Naive B cell (primary cell): Measurements from ENCODE around the gene PDCD1. TPM values are rescaled to one million over a fixed set of nuclear protein-coding genes. Genes with fewer than 3 reads are reported as not detected.

Experiments
- ATAC-seq, 2 donors: fragments of 150-1000 bp; cut with Tn5 transposase; 2 replicates each; pipeline ENCODE4 v1.10.0; 2021; ENCODE audit warnings: low read depth in 2 of 2, mild to moderate bottlenecking in 2 of 2, moderate library complexity in 2 of 2
- DNase-seq: peaks from one replicate; pipeline ENCODE4 v3.0.0; 2022
- H3K27ac Mint-ChIP-seq, 6 donors: one replicate each; pipeline ENCODE4 v1.8.0; 2020 to 2022; ENCODE audit warnings: mild to moderate bottlenecking in 6 of 6, mixed read lengths in 6 of 6, moderate library complexity in 5 of 6, inconsistent platforms in 2 of 6
- H3K27me3 Mint-ChIP-seq, 3 donors: one replicate each; pipeline ENCODE4 v1.8.0; 2021 to 2022; ENCODE audit warnings: mixed read lengths in 3 of 3, mild to moderate bottlenecking in 1 of 3
- H3K36me3 Mint-ChIP-seq, 2 donors: one replicate each; pipeline ENCODE4 v1.8.0; 2020 to 2022; ENCODE audit warnings: mixed read lengths in 2 of 2, inconsistent platforms in 1 of 2, mild to moderate bottlenecking in 1 of 2
- H3K4me1 Mint-ChIP-seq, 3 donors: one replicate each; pipeline ENCODE4 v1.8.0; 2020 to 2022; ENCODE audit warnings: mixed read lengths in 3 of 3, inconsistent platforms in 1 of 3, mild to moderate bottlenecking in 1 of 3, moderate library complexity in 1 of 3
- H3K4me3 Mint-ChIP-seq, 8 donors: one replicate each; pipeline ENCODE4 v1.8.0; 2020 to 2022; ENCODE audit warnings: mild to moderate bottlenecking in 8 of 8, mixed read lengths in 8 of 8, moderate library complexity in 8 of 8, inconsistent platforms in 2 of 8
- H3K9me3 Mint-ChIP-seq, 7 donors: one replicate each; pipeline ENCODE4 v1.8.0; 2020 to 2022; ENCODE audit warnings: mixed read lengths in 7 of 7, mild to moderate bottlenecking in 5 of 7, inconsistent platforms in 2 of 7, moderate library complexity in 1 of 7
- polyA plus RNA-seq, 6 donors: library from polyadenylated mRNA; unstranded; fragments of 300-500 nt; fragmentation: Illumina TruSeq; gene quantifications; one replicate each; pipeline ENCODE4 v1.2.3, GENCODE V29; 2021; ENCODE audit warnings: low read depth in 6 of 6

PDCD1 gene
- polyA plus RNA-seq, 6 donors from 2014 or later = not detected

DNA sequence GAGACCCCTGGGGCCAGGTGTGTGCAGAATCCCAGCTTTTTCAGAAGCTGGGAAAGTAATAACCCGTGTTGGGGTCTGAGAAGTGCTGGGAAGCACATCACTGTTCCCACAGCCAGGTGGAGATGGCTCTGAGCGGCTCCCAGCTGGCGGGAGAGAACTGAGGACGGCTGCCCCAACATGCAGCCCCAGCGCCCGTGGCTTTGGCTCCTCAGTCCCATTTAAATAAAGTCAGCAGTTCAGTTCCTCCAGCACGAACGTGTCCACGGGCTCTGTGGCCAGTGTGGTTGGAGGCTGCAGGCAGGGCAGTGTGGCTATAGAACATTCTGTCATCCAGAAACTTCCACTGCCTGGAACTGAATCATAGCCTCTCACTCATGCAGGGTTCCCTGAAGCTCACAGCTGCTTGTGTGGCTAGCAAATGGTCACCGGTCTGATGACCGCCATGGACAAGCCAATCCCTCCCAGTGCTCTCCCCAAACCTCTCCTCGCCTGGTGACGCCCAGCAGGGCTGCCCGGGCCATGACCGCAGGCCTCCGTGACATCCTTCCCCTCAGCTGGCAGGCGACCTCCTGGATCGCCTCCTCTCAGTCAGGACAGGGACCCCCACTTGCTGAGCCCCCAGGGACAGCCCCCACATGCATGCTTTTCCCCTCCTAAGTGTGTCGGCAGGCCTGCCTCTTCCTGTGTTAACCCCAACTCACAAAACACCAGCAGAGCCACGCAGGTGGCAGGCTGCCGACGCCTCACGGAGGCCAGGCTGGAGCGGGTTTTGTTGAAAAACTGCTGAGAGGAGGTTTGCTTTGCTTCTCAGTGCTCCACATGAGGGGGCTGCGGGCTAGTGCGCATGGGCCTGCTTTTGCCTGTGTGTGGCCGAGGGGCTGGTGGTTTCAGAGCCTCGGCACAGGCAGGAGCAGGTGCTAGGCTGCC is 12.2 kb upstream of the PDCD1 start:
- Mint-ChIP-seq H3K4me3 (peak overlapping the region in 1 of 8 donors; percentile 49), H3K27ac (peak overlapping the region in 3 of 6 donors; percentile 9 to 66 (median 62)), H3K36me3 (peaks cover 0 to 2% of the 10 kb centered on the region in 2 donors), H3K27me3 (peaks cover 4 to 15% (median 10%) of the 10 kb centered on the region in 3 donors), H3K9me3 (peaks cover 0 to 4% (median 0%) of the 10 kb centered on the region in 7 donors), H3K4me1 (peaks cover 17 to 19% (median 18%) of the 10 kb centered on the region in 3 donors)
- DNase-seq (no peak), ATAC-seq (peak; percentile 34 to 54)

DNA sequence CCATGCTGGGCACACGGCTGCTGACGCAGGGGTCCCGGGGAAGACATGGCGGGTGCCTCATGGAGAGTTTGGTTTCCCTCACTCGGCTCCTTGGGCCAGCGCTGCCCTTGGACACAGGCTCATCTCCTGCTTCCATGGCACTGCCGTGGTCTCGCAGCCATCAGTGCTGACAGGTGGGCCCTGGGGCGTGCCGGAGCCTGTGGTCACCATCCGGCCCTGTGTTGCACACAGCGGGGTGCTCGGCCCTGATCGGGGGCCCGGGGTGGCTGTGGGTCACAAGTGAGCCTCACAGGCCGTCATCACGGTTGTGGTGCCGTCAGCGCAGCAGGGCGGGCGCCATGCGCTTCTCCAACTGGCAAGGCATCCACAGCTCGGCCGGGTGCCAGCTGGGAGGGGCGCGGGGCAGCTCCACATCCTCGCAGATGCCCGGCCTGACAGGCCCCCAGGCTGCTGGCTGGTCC is 11.4 kb upstream of the PDCD1 start:
- Mint-ChIP-seq H3K27ac (no peak overlapping the region), H3K9me3 (peaks cover 0 to 2% (median 0%) of the 10 kb centered on the region in 7 donors), H3K4me1 (peaks cover 17 to 26% (median 25%) of the 10 kb centered on the region in 3 donors), H3K36me3 (peaks cover 0 to 10% of the 10 kb centered on the region in 2 donors), H3K4me3 (no peak overlapping the region), H3K27me3 (peaks cover 11 to 22% (median 18%) of the 10 kb centered on the region in 3 donors)
- no peak for DNase-seq
- ATAC-seq = no peak

DNA sequence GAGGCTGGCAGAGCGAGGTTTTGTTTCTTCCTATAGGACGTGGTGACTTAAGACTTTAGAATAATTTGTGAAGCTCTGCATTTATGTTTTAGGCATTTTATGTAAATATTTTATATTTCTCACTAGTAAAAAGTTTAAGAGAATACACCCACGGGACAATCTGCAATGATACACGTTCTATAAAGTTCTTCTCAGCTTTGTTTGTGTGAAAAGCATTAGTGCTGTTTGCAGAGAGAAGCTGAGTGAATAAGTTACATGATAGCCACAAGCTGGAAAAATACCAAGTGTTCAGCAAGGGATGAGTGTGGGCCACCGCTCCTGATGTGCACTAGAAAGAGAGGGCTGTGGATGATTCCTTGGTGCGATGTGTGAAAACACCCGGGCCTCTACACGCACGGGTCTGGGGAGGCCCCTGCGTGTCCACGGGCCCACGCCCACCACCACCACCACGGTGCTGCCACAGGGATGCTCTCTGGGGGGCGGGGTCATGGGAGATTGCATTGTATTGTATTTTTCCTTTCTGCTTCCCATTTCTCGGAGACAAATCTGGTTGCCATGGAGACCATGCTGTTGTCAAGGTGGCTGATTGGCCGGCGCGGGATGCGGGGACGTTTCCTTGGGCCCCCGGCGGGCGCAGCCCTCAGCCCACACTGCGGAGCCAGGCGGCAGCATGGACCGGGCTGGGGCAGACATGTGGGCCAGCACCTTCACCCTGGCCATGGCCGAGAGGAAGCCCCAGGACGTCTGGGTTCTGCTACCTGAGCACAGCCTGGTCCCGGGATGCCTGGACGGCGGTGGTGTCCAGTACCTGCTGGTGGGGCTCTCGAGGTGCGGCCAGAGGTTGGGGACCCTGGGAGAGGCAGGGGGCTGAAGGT is 10.6 kb upstream of the PDCD1 start, which contains the start of gene RTP5:
TSS of gene RTP5 (plus strand) at position 643 of the 875 bp plus-strand sequence. CDS start at position 671, 28 bp downstream.
- Mint-ChIP-seq H3K9me3 (peaks cover 0 to 7% (median 0%) of the 10 kb centered on the region in 7 donors), H3K27ac (peak within 1 kb of the TSS in 2 of 6 donors; percentile 29 to 56), H3K27me3 (peaks cover 19 to 30% (median 26%) of the 10 kb centered on the region in 3 donors), H3K36me3 (peaks cover 0 to 18% of the 10 kb centered on the region in 2 donors), H3K4me3 (no peak within 1 kb of the TSS), H3K4me1 (peaks cover 17 to 34% (median 33%) of the 10 kb centered on the region in 3 donors)
- DNase-seq = no peak
- ATAC-seq = no peak

DNA sequence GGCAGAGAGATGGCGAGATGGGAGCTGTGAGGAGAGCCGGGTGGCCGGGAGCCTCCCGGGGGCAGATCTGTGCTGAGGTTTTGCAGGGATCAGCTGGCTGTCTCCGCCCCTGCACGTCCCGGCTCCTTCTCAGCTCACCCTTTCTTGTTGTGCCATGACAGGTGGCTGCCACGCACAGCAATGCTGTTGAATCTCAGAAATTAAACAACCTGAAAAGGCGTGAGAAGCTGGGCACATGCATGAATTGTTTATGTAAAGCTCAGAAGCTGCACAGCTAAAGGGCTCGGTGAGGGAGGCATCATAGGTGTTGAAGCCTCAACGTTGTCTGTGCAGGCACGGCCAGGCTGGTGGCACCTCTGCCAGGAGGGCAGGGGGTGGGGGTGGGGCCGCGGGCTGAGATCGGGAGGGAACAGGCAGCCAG is 10.0 kb upstream of the PDCD1 start:
- Mint-ChIP-seq H3K27ac (peak overlapping the region in 1 of 6 donors; percentile 29), H3K36me3 (peaks cover 0 to 24% of the 10 kb centered on the region in 2 donors), H3K27me3 (peaks cover 26 to 36% (median 31%) of the 10 kb centered on the region in 3 donors), H3K4me3 (no peak overlapping the region), H3K4me1 (peaks cover 17 to 39% (median 36%) of the 10 kb centered on the region in 3 donors), H3K9me3 (peaks cover 0 to 11% (median 0%) of the 10 kb centered on the region in 7 donors)
- DNase-seq (no peak), ATAC-seq (no peak)

DNA sequence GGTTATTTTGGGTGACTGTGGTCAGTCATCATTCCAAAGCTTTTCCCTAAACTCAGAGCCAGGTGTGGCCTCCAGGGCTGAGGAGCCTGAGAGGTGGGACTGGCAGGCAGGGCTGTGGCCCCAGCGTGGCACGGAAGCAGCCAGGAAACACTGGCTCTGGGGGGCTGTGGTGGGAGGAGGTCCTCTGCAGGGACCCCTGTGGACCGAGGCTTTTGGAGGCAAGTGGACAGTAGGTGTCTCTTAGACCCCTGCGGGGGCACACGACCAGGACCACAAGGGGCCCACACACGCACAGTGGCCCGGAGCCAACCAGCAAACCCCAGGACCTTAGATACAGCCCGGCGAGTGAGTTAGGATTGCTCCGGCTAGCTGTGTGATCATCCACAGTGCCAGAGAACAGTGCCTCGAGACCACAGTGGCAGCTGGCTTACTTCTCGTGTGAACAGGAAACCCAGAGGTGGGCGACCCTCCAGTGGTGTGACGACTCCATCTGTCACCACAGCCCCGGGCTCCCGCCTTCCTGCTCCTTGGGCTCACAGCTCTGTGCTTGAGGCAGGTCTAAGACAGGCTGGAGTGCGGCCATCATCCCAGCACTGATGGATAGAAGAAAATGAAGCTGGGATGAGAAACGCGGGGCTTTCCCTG is 9.2 kb upstream of the PDCD1 start:
- H3K36me3 Mint-ChIP-seq = peaks cover 0 to 24% of the 10 kb centered on the region in 2 donors
- ATAC-seq (peak; percentile 43 to 52), DNase-seq (no peak)
- peak overlapping the region in 1 of 6 donors; percentile 54 for H3K27ac Mint-ChIP-seq
- H3K4me1 Mint-ChIP-seq = peaks cover 17 to 39% (median 33%) of the 10 kb centered on the region in 3 donors
- H3K27me3 Mint-ChIP-seq = peaks cover 26 to 40% (median 37%) of the 10 kb centered on the region in 3 donors
- H3K9me3 Mint-ChIP-seq = peaks cover 0 to 11% (median 0%) of the 10 kb centered on the region in 7 donors
- no peak overlapping the region for H3K4me3 Mint-ChIP-seq

DNA sequence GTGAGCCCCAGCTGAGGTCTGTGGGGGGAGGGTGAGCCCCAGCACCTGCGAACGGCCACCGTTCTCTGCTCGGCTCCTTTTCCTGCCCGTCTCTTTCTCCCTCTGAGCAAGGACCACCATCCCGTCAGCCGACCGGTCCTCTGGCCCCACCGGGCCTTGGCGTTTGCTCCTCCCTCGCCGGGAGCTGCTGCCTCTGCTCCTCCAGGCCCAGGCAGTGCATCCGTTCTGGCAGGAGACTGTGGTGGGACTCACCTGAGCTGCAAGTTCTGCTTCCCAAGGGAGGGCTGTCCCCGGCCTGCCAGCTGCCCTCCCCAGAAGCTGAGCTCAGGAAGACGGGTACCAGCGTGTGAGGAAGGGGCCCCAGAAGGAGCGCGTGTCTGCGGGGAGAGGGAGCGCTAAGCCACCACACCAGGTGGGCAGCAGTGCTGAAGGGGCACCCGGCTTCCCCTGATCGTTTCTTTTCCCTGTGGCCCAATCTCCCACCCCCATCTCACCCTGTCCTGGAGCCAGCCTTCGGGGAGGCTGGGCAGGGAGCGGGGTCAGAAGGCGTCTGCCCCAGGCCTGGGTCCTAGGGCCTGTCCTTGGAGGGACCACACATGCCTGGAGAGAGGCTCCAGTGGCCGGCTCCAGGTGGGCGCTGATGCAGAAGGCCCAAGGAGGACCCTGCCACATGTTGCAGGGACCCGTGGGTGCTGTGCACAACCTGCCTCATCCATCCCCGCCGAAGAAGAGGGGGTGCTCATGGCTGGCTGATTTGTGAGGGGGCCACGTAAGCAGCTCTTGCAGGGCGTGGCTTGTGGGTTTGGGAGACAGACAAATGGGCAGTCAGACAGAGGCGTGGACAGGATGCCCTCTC is 8.3 kb upstream of the PDCD1 start:
- peaks cover 0 to 11% (median 0%) of the 10 kb centered on the region in 7 donors for H3K9me3 Mint-ChIP-seq
- ATAC-seq = no peak
- DNase-seq = no peak
- peaks cover 0 to 27% of the 10 kb centered on the region in 2 donors for H3K36me3 Mint-ChIP-seq
- H3K4me3 Mint-ChIP-seq = no peak overlapping the region
- H3K27ac Mint-ChIP-seq = peak overlapping the region in 1 of 6 donors; percentile 4
- peaks cover 17 to 32% (median 30%) of the 10 kb centered on the region in 3 donors for H3K4me1 Mint-ChIP-seq
- H3K27me3 Mint-ChIP-seq = peaks cover 31 to 43% (median 38%) of the 10 kb centered on the region in 3 donors

DNA sequence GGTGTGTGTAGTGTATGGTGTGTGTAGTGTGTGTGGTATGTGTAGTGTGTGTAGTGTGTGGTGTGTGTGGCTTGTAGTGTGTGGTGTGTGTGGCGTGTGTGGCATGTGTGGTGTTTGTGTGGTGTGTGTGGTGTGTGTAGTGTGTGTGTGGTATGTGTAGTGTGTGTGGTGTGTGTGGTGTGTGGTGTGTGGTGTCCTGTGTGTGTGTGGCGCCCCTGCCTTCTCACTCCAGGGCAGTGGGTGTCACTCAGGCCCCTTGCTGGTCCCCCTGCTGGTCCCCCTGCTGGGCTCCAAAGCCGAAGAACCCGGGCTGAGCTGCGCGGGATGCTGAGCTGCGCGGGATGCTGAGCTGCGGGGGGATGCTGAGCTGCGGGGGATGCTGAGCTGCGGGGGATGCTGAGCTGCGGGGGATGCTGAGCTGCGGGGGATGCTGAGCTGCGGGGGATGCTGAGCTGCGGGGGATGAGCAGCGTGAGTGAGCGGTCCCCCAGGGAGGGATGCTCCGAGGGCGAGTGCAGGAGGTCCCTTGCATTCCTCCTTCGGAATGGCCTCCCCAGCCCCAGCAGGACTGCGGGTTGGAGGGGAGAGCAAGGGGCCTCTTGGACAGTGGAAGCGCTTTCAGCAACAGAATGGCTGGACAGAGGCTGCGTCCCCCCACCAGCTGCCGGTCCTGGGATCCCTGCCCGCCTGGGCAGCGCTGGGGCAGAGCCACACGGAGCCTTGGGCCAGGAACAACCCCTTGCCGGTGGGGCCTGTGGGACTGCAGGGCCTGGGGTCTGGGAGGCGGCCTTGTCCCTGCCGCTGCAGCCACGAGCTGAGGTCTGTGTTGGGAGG is 7.5 kb upstream of the PDCD1 start:
- Mint-ChIP-seq H3K27me3 (peaks cover 39 to 52% (median 43%) of the 10 kb centered on the region in 3 donors), H3K36me3 (peaks cover 0 to 35% of the 10 kb centered on the region in 2 donors), H3K9me3 (peaks cover 0 to 11% (median 0%) of the 10 kb centered on the region in 7 donors), H3K27ac (peak overlapping the region in 1 of 6 donors; percentile 97), H3K4me3 (peak overlapping the region in 3 of 8 donors; percentile 10 to 55 (median 26)), H3K4me1 (peaks cover 14 to 35% (median 26%) of the 10 kb centered on the region in 3 donors)
- DNase-seq (no peak), ATAC-seq (peak; percentile 20 to 35)

DNA sequence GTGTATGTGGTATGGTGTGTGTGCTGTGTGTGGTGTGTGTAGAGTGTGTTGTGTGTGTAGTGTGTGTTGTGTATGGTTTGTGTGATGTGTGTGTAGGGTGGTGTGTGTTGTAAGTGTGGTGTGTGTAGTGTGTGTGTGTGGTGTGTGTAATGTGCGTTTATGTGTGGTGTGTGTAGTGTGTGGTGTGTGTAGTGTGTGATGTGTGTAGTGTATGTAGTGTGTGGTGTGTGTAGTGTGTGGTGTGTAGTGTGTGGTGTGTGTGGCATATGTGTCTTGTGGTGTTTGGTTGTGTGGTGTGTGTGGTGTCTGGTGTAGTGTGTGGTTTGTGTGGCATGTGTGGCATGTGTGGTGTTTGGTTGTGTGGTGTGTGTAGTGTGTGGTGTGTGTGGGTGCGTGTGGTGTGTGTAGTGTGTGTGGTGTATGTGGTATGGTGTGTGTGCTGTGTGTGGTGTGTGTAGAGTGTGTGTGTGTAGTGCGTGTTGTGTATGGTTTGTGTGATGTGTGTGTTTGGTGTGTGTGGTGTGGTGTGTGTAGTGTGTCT is 6.8 kb upstream of the PDCD1 start:
- Mint-ChIP-seq H3K27me3 (peaks cover 44 to 54% (median 48%) of the 10 kb centered on the region in 3 donors), H3K4me1 (peaks cover 10 to 33% (median 22%) of the 10 kb centered on the region in 3 donors), H3K27ac (peak overlapping the region in 1 of 6 donors; percentile 97), H3K36me3 (peaks cover 0 to 39% of the 10 kb centered on the region in 2 donors), H3K4me3 (peak overlapping the region in 2 of 8 donors; percentile 10 to 55), H3K9me3 (peaks cover 0 to 11% (median 0%) of the 10 kb centered on the region in 7 donors)
- no peak for DNase-seq
- ATAC-seq = no peak

DNA sequence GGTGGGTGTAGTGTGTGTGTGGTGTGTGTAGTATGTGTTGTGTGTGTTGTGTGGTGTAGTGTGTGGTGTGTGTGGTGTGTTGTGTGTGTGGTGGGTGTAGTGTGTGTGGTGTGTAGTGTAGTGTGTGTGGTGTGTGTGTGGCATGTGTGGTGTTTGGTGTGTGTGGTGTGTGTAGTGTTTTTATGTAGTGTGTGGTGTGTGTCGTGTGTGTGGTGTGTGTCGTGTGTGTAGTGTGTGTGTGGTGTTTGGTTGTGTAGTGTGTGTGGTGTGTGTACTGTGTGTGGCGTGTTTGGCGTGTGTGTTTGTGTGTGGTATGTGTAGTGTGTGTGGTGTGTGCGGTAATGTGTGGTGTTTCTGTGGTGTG is 6.1 kb upstream of the PDCD1 start:
- DNase-seq = no peak
- Mint-ChIP-seq H3K36me3 (peaks cover 0 to 39% of the 10 kb centered on the region in 2 donors), H3K4me1 (peaks cover 10 to 34% (median 22%) of the 10 kb centered on the region in 3 donors), H3K4me3 (no peak overlapping the region), H3K27me3 (peaks cover 44 to 55% (median 48%) of the 10 kb centered on the region in 3 donors), H3K9me3 (peaks cover 0 to 11% (median 0%) of the 10 kb centered on the region in 7 donors), H3K27ac (peak overlapping the region in 2 of 6 donors; percentile 36 to 78)
- no peak for ATAC-seq

DNA sequence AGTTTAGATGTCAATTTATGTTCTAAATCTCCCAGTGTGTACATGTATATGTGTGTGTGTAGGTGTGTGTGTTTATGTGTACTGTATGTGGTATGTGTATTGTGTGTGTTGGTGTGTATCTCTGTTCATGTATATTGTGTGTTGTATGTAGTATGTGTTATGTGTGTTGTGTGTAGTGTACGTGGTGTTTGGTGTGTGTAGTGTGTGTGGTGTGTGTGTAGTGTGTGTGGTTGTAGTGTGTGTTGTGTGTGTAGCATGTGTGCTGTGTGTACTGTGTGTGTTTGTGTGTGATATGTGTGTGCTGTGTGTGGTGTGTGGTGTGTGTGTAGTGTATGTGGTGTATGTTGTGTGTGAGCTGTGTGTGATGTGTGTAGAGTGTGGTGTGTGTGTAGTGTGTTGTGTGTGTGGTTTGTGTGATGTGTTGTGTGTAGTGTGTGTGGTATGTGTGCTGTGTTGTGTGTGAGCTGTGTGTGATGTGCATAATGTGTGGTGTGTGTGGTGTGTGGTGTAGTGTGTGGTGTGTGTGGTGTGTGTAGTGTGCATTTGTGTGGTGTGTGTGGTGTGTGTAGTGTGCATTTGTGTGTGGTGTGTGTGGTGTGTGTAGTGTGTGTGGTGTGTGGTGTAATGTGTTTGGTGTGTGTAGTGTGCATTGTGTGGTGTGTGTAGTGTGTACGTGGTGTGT is 5.6 kb upstream of the PDCD1 start:
- no peak for DNase-seq
- Mint-ChIP-seq H3K27ac (peak overlapping the region in 3 of 6 donors; percentile 21 to 79 (median 54)), H3K36me3 (peaks cover 0 to 39% of the 10 kb centered on the region in 2 donors), H3K9me3 (peaks cover 0 to 11% (median 0%) of the 10 kb centered on the region in 7 donors), H3K4me1 (peaks cover 14 to 38% (median 26%) of the 10 kb centered on the region in 3 donors), H3K4me3 (no peak overlapping the region), H3K27me3 (peaks cover 44 to 58% (median 52%) of the 10 kb centered on the region in 3 donors)
- ATAC-seq = no peak
